GM23338 (cell line): ENCODE data around the gene SERINC1. TPM values are rescaled to one million over a fixed set of nuclear protein-coding genes. Genes with fewer than 3 reads are reported as not detected.

Experiments
- ATAC-seq: fragments of 200-7000 bp; cut with Tn5 transposase; 3 replicates; pipeline ENCODE4 v1.9.1; 2020
- DNase-seq: peaks from one replicate; pipeline ENCODE4 v3.0.0-alpha.2; 2015; ENCODE audit warnings: low spot score
- H2AFZ ChIP-seq: fragments of 200-600 bp; sonication (generic); 2 replicates; pipeline ENCODE4 v1.8.0; 2016; ENCODE audit warnings: antibody characterized with exemption, mild to moderate bottlenecking, moderate library complexity
- H3F3A ChIP-seq: fragments of 200-600 bp; sonication (generic); replicated peaks from 2 replicates; pipeline ENCODE4 v1.8.0; 2017; ENCODE audit warnings: antibody characterized with exemption, mixed run types, low read depth
- H3K27ac ChIP-seq: fragments of 200-600 bp; sonication (generic); 2 replicates; pipeline ENCODE4 v1.6.1; 2016; ENCODE audit warnings: low read depth
- H3K27me3 ChIP-seq: fragments of 200-600 bp; sonication (generic); 2 replicates; pipeline ENCODE4 v1.8.0; 2016; ENCODE audit warnings: mild to moderate bottlenecking, mixed run types, moderate library complexity; ENCODE audit not compliant: insufficient read depth
- H3K36me3 ChIP-seq: fragments of 200-600 bp; sonication (generic); 2 replicates; pipeline ENCODE4 v1.8.0; 2016; ENCODE audit warnings: mild to moderate bottlenecking; ENCODE audit not compliant: insufficient read depth
- H3K4me1 ChIP-seq: fragments of 200-600 bp; sonication (generic); 2 replicates; pipeline ENCODE4 v1.8.0; 2016; ENCODE audit warnings: mild to moderate bottlenecking, moderate library complexity; ENCODE audit not compliant: insufficient read depth
- H3K4me2 ChIP-seq: fragments of 200-600 bp; sonication (generic); 2 replicates; pipeline ENCODE4 v1.7.1; 2017; ENCODE audit warnings: mixed run types
- H3K4me3 ChIP-seq: fragments of 200-600 bp; sonication (generic); 2 replicates; pipeline ENCODE4 v1.6.1; 2016; ENCODE audit warnings: mixed run types
- H3K79me2 ChIP-seq: fragments of 200-600 bp; sonication (generic); replicated peaks from 2 replicates; pipeline ENCODE4 v1.8.0; 2017; ENCODE audit warnings: mild to moderate bottlenecking; ENCODE audit not compliant: insufficient read depth
- H3K9me2 ChIP-seq: fragments of 200-600 bp; sonication (generic); 2 replicates; pipeline ENCODE4 v1.8.0; 2017; ENCODE audit not compliant: insufficient read depth
- H4K20me1 ChIP-seq: fragments of 200-600 bp; sonication (generic); replicated peaks from 2 replicates; pipeline ENCODE4 v1.8.0; 2017; ENCODE audit warnings: mild to moderate bottlenecking; ENCODE audit not compliant: insufficient read depth
- H3K27ac Mint-ChIP-seq: 2 replicates; pipeline ENCODE4 v1.8.0; 2020; ENCODE audit warnings: inconsistent platforms, mild to moderate bottlenecking, moderate library complexity, mixed read lengths
- H3K27me3 Mint-ChIP-seq: 3 replicates; pipeline ENCODE4 v1.8.0; 2022; ENCODE audit warnings: low read depth, mild to moderate bottlenecking, moderate library complexity, mixed read lengths, inconsistent platforms; ENCODE audit not compliant: insufficient read depth, poor library complexity
- H3K36me3 Mint-ChIP-seq: 3 replicates; pipeline ENCODE4 v1.8.0; 2021; ENCODE audit warnings: low read depth, mild to moderate bottlenecking, inconsistent platforms, moderate library complexity, mixed read lengths
- H3K4me1 Mint-ChIP-seq: 3 replicates; pipeline ENCODE4 v1.8.0; 2020; ENCODE audit warnings: mild to moderate bottlenecking, inconsistent platforms, mixed read lengths
- H3K4me3 Mint-ChIP-seq: 3 replicates; pipeline ENCODE4 v1.8.0; 2021; ENCODE audit warnings: moderate library complexity, mild to moderate bottlenecking, inconsistent platforms, mixed read lengths
- H3K9me3 Mint-ChIP-seq: 3 replicates; pipeline ENCODE4 v1.8.0; 2020; ENCODE audit warnings: moderate library complexity, mild to moderate bottlenecking, inconsistent platforms, mixed read lengths
- CREB1 ChIP-seq: fragments of 250-450 bp; sonication (Bioruptor Pico); IDR thresholded peaks from 2 replicates; pipeline ENCODE4 v1.5.0; 2020; ENCODE audit warnings: low read depth, mild to moderate bottlenecking, moderate library complexity
- EZH2 ChIP-seq: fragments of 200-600 bp; sonication (generic); IDR thresholded peaks from one replicate; pipeline ENCODE4 v1.8.0; 2017; ENCODE audit warnings: antibody characterized with exemption, mild to moderate bottlenecking, low read depth; ENCODE audit not compliant: unreplicated experiment
- POLR2AphosphoS5 ChIP-seq: IDR thresholded peaks from 2 replicates; pipeline ENCODE4 v1.6.1; 2016; ENCODE audit warnings: antibody characterized with exemption, low read depth
- ZNF331 ChIP-seq: fragments of 250-450 bp; sonication (Bioruptor Pico); IDR thresholded peaks from 2 replicates; pipeline ENCODE4 v1.5.0; 2020; ENCODE audit warnings: low read depth, mild to moderate bottlenecking, moderate library complexity
- polyA plus RNA-seq: library from polyadenylated mRNA; unstranded; fragments of >200 nt; fragmentation: Nextera tagmentation; extraction: Ambion mirVana; gene quantifications from 2 replicates; pipeline ENCODE4 v1.2.1, GENCODE V29; 2016
- total RNA-seq: library from RNA; depleted of rRNA; stranded (reverse); fragments of >200 nt; shearing (Covaris generic); gene quantifications from 2 replicates; pipeline ENCODE4 v1.2.3, GENCODE V29; 2014
- TF ChIP-seq, protein P1 (sequence below): fragments of 250-450 bp; sonication (Bioruptor Pico); IDR thresholded peaks from 2 replicates; pipeline ENCODE4 v1.5.0; 2020; ENCODE audit warnings: mild to moderate bottlenecking, moderate library complexity
- TF ChIP-seq, protein P2 (sequence below), 2 experiments: fragments of 200-600 bp in 1 of 2; sonication (generic) in 1 of 2; conservative IDR thresholded peaks; 2 replicates each; pipeline versions ENCODE4 v1.5.1 to v1.6.1; 2016 to 2017; ENCODE audit warnings: antibody characterized with exemption in 2 of 2, low read depth in 2 of 2, mild to moderate bottlenecking in 2 of 2, moderate library complexity in 1 of 2

The SERINC1 gene
- total and polyA plus RNA-seq, 2 experiments from 2014 or later = 17.6 to 43.0 TPM

DNA sequence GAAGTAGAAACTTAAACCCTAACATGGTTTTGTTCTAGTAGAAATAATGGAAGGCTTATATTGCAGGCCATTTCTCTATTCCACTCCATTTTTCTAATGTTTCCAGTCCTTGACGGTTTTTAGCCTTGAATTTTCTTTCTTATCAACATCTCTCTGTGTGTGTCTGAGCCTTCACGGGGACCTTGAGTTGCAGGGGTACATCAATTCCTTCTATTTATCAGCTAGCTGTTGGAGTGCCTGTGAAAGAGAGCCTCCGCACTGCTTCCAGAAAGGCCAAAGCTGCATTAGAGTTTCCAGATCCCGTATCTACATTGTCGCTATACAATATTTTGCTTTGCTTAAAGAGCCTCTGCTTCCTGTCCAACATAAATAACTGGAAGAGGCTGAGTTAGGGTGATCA is 77.6 kb downstream of the SERINC1 start (continued):
- TF ChIP-seq, protein P1, sequence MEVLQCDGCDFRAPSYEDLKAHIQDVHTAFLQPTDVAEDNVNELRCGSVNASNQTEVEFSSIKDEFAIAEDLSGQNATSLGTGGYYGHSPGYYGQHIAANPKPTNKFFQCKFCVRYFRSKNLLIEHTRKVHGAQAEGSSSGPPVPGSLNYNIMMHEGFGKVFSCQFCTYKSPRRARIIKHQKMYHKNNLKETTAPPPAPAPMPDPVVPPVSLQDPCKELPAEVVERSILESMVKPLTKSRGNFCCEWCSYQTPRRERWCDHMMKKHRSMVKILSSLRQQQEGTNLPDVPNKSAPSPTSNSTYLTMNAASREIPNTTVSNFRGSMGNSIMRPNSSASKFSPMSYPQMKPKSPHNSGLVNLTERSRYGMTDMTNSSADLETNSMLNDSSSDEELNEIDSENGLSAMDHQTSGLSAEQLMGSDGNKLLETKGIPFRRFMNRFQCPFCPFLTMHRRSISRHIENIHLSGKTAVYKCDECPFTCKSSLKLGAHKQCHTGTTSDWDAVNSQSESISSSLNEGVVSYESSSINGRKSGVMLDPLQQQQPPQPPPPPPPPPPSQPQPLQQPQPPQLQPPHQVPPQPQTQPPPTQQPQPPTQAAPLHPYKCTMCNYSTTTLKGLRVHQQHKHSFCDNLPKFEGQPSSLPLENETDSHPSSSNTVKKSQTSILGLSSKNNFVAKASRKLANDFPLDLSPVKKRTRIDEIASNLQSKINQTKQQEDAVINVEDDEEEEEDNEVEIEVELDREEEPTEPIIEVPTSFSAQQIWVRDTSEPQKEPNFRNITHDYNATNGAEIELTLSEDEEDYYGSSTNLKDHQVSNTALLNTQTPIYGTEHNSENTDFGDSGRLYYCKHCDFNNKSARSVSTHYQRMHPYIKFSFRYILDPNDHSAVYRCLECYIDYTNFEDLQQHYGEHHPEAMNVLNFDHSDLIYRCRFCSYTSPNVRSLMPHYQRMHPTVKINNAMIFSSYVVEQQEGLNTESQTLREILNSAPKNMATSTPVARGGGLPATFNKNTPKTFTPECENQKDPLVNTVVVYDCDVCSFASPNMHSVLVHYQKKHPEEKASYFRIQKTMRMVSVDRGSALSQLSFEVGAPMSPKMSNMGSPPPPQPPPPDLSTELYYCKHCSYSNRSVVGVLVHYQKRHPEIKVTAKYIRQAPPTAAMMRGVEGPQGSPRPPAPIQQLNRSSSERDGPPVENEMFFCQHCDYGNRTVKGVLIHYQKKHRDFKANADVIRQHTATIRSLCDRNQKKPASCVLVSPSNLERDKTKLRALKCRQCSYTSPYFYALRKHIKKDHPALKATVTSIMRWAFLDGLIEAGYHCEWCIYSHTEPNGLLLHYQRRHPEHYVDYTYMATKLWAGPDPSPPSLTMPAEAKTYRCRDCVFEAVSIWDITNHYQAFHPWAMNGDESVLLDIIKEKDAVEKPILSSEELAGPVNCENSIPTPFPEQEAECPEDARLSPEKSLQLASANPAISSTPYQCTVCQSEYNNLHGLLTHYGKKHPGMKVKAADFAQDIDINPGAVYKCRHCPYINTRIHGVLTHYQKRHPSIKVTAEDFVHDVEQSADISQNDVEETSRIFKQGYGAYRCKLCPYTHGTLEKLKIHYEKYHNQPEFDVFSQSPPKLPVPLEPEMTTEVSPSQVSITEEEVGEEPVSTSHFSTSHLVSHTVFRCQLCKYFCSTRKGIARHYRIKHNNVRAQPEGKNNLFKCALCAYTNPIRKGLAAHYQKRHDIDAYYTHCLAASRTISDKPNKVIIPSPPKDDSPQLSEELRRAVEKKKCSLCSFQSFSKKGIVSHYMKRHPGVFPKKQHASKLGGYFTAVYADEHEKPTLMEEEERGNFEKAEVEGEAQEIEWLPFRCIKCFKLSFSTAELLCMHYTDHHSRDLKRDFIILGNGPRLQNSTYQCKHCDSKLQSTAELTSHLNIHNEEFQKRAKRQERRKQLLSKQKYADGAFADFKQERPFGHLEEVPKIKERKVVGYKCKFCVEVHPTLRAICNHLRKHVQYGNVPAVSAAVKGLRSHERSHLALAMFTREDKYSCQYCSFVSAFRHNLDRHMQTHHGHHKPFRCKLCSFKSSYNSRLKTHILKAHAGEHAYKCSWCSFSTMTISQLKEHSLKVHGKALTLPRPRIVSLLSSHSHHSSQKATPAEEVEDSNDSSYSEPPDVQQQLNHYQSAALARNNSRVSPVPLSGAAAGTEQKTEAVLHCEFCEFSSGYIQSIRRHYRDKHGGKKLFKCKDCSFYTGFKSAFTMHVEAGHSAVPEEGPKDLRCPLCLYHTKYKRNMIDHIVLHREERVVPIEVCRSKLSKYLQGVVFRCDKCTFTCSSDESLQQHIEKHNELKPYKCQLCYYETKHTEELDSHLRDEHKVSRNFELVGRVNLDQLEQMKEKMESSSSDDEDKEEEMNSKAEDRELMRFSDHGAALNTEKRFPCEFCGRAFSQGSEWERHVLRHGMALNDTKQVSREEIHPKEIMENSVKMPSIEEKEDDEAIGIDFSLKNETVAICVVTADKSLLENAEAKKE (CRISPR knock-in tag) = no peak
- TF ChIP-seq ZNF331 (no peak), CREB1 (no peak), EZH2 (no peak)
- TF ChIP-seq, protein P2, sequence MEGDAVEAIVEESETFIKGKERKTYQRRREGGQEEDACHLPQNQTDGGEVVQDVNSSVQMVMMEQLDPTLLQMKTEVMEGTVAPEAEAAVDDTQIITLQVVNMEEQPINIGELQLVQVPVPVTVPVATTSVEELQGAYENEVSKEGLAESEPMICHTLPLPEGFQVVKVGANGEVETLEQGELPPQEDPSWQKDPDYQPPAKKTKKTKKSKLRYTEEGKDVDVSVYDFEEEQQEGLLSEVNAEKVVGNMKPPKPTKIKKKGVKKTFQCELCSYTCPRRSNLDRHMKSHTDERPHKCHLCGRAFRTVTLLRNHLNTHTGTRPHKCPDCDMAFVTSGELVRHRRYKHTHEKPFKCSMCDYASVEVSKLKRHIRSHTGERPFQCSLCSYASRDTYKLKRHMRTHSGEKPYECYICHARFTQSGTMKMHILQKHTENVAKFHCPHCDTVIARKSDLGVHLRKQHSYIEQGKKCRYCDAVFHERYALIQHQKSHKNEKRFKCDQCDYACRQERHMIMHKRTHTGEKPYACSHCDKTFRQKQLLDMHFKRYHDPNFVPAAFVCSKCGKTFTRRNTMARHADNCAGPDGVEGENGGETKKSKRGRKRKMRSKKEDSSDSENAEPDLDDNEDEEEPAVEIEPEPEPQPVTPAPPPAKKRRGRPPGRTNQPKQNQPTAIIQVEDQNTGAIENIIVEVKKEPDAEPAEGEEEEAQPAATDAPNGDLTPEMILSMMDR (conservative IDR thresholded peaks at IDR 0.05; ENCODE audit: low read depth in 2 of 2) = no peak

DNA sequence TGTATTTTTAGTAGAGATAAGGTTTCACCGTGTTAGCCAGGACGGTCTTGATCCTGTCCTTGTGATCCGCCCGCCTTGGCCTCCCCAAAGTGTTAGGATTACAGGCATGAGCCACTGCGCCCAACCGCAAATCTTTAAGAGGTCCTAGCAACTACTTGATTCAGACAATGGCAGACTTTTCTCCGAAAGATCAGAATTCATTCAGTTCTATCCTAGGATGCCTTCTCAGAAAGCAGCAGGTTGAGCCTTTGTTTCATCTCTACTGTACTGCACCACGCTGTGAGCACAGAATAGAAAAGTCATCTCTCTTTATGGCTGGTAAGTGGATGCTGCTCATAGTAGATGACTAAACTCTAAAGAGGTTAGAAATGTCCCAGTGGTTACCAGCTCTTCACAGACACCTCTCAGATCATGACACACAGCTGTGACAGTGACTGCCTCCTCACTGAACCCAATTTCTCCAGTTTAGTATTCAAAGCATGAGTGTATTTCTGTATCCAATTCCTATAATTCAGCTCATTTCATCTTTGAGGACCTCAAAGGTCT is 78.2 kb downstream of the SERINC1 start:
- Mint-ChIP-seq H3K4me3 (no peak overlapping the region), H3K9me3 (no peaks in the 10 kb centered on the region; the same call in 2 of the 3 replicates), H3K36me3 (no peaks in the 10 kb centered on the region), H3K27ac (no peak overlapping the region), H3K27me3 (peaks cover 90% of the 10 kb centered on the region), H3K4me1 (peaks cover 2% of the 10 kb centered on the region; the same call in 2 of the 3 replicates)
- no peaks in the 10 kb centered on the region for H3K36me3 ChIP-seq
- H3K27me3 ChIP-seq = peaks cover 100% of the 10 kb centered on the region
- H3K9me2 ChIP-seq = no peaks in the 10 kb centered on the region
- no peak overlapping the region for H2AFZ ChIP-seq
- peaks cover 8% of the 10 kb centered on the region; the same call in 1 of the 2 replicates for H3K4me1 ChIP-seq
- DNase-seq (no peak), ATAC-seq (peak; percentile 32)
- 0 out of 2 replicates have a peak, but pooled peaks cover 5% of the 10 kb centered on the region for H3F3A ChIP-seq
- H3K79me2 ChIP-seq = no peaks in the 10 kb centered on the region
- no peak overlapping the region for H3K4me2 ChIP-seq
- no peak overlapping the region for H3K27ac ChIP-seq
- H3K4me3 ChIP-seq = no peak overlapping the region
- peaks cover 30% of the 10 kb centered on the region for H4K20me1 ChIP-seq
- TF ChIP-seq POLR2AphosphoS5 = no peak
- TF ChIP-seq, protein P1 (CRISPR knock-in tag) = no peak
